ELR (cell line): ENCODE data around the gene CRISPLD2.

Experiments used
- DNase-seq: peaks from one replicate; pipeline ENCODE4 v3.0.0-alpha.2; 2015; ENCODE audit warnings: low read depth

CRISPLD2 gene

GRCh38 chr16:84913315-84913714 lies 93.5 kb downstream of the CRISPLD2 start:
- no peak for DNase-seq

GRCh38 chr16:84914273-84914672 lies 94.5 kb downstream of the CRISPLD2 start:
- no peak for DNase-seq

GRCh38 chr16:84916178-84916577 lies 96.4 kb downstream of the CRISPLD2 start:
- DNase-seq = no peak

- no peak for DNase-seq
Measured at GRCh38 chr16:84916850-84917249, 97.1 kb downstream of the CRISPLD2 start.

- DNase-seq = no peak
Measured at GRCh38 chr16:84917492-84917891, 97.7 kb downstream of the CRISPLD2 start.

GRCh38 chr16:84918006-84918909 lies 98.5 kb downstream of the CRISPLD2 start:
- no peak for DNase-seq

- no peak for DNase-seq
Measured at GRCh38 chr16:84919269-84919668, 99.5 kb downstream of the CRISPLD2 start.

- DNase-seq = no peak
Measured at GRCh38 chr16:84919708-84920107, 99.9 kb downstream of the CRISPLD2 start.

- DNase-seq = no peak
Measured at GRCh38 chr16:84920333-84920732, 100.5 kb downstream of the CRISPLD2 start.

- DNase-seq = no peak
Measured at GRCh38 chr16:84922351-84923120, 102.8 kb downstream of the CRISPLD2 start.

- no peak for DNase-seq
Measured at GRCh38 chr16:84924331-84925091, 104.7 kb downstream of the CRISPLD2 start.

GRCh38 chr16:84925092-84925772 lies 105.4 kb downstream of the CRISPLD2 start:
- DNase-seq = peak; percentile 57

- peak; percentile 29 for DNase-seq
Measured at GRCh38 chr16:84925773-84926372, 106.1 kb downstream of the CRISPLD2 start.

GRCh38 chr16:84926462-84926861 lies 106.7 kb downstream of the CRISPLD2 start:
- DNase-seq = no peak

GRCh38 chr16:84927621-84928591 lies 108.1 kb downstream of the CRISPLD2 start:
- no peak for DNase-seq

GRCh38 chr16:84928679-84929420 lies 109.1 kb downstream of the CRISPLD2 start:
- DNase-seq = peak; percentile 66

- DNase-seq = no peak
Measured at GRCh38 chr16:84929421-84930297, 109.9 kb downstream of the CRISPLD2 start.
